T follicular helper cell (primary cell): ENCODE data around the gene PHYHD1.

Experiments used
- DNase-seq: peaks from one replicate; pipeline ENCODE4 v3.0.0-alpha.2; 2020; ENCODE audit warnings: low read depth
- total RNA-seq, 2 experiments: gene quantifications; one replicate each; lab custom pipeline; 2026; lab: John Stamatoyannopoulos, UW

The PHYHD1 gene
- 0.22 to 0.66 reads per million in 2 experiments for total RNA-seq

DNA sequence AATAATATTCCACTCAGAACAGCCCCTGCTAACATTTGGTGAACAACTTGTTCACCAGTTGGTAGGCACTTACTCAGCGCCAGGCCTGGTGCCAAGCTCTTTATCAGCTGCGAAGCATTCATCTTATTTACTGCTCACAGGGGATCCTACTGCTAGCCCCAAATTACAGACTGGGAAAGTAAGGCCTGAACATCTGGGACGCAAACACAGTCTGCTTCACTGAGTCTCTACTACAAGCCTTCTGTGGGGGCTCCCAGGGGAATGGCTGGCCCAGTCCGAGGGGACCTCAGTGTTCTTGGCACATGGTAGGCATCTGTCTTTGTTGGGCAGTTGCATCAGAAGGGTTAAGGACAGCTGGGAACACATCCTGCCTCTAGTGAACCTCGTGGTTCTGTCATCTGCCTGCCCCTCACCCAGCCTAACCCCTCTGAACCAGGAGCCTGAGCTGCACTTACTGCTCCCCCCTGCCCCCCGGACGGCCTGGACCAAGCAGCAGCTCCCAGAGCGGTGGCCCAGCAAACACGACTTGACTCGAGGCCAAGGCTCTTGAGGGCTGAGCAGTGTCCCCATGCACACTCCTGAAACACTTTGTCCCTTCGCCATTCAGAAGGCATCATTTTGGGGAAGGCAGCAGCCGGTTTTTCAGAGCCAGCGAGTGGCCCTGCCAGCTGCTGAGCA lies at the start of gene PHYHD1:
Gene PHYHD1 (plus strand): TSS at position 602 of the 678 bp plus-strand sequence. CDS start 1,342 bp downstream, outside the sequence.
- no peak for DNase-seq

DNA sequence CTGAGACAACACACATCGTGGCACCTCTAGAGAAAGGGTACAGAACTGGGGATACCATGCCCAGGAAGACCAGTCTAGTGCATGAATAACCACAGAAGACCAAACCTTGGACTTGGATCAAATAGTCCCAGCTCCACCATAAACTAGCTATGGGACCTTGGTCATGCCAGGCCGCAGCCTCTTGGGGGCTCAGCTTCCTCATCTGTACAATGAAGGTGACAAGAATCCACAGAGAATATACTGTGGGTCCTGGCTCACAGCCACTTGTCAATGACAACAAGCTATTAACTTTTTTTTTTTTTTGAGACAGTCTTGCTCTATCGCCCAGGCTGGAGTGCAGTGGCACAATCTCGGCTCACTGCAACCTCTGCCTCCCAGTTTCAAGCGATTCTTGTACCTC lies 42.9 kb upstream of the PHYHD1 start:
- DNase-seq: no peak

DNA sequence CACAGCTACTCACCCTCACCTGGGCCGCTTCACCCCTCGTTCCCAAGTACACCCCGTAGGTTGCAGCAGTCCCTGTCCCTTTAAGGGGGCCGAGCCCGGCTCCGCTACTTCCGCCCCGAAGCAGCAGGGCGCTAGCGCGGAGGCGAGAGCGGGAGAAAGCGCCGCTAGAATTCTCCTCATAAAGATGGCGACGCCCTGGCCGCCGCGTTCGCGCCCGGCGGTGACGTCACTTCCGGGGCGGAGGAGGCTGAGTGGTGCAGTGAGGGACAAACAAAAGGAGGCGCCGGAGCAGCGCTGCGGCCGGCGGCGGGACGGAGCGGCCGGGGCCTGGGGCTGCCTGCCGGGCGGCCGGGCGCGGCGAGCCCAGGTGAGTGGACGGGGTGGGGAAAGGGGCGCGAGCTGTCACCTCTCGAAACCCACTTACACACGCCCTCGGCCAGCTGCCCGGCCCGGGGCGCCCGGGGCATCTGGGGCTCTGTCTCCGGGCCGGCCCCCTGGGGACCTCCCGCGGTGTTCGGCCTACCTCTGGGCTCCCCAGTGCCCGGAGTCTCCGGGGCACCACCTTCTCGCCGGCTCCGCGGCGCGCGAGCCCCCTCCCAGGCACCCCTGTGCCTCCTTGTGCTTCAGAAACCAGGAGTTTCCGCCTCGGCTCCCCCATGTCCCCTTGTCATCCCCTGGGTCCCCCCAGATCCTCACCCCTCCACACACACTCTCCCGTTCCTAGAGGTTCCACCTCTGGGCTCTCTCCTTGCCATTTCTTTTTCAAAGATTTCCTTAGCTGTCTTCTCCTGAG lies 38.7 kb upstream of the PHYHD1 start, which contains the start of the genes KYAT1 and LRRC8A:
Gene KYAT1 (minus strand): TSS at position 67 of the 793 bp plus-strand sequence. CDS start 36,545 bp downstream, outside the sequence.
Gene LRRC8A (plus strand): TSS at position 250 of the 793 bp plus-strand sequence. CDS start 25,032 bp downstream, outside the sequence.
- peak; percentile 97 for DNase-seq

DNA sequence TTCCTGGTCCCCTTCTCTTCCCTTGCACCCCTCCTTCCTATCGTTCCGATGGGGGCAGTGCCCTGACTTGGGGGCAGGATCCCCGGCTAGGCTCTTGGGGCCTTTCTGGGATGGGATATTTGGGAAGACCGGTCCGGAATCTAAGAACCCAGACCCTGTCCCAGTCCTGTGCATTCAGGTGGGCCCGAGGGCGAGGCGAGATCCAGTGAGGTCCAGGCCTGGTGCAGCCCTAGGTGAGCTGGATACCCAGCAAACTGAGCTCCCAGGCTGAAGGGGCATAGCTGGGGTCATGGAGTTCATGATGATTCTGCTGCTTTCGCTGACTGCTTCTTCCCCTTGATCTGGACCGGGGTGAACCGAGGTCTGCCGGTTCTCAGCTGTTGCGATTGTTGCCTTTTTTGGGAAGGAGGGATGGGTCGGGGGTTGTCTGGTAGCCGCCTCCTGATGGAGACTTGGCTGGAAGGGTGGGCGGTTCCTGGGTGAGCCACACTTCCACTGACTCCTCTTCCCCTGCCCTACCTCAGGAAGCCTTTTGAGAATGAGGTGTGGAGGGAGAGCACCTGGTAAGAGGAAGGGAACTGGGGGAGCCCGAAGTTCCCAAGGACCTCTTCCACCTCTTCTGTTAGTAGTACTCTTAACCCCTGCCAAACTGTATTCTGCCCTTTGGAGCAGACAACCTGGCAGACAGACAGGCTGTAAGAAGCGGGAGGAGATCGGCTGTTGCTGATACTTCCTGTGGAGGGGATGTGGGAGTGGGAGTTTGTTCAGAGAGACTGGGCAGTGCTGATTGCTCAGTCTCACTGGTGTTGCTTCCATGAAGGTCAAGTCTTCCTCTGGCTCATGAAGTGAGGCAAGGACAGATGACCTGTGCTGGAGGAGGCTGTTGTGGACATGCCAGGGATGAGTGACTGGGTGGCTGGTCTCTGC lies 37.8 kb upstream of the PHYHD1 start:
- DNase-seq: no peak

DNA sequence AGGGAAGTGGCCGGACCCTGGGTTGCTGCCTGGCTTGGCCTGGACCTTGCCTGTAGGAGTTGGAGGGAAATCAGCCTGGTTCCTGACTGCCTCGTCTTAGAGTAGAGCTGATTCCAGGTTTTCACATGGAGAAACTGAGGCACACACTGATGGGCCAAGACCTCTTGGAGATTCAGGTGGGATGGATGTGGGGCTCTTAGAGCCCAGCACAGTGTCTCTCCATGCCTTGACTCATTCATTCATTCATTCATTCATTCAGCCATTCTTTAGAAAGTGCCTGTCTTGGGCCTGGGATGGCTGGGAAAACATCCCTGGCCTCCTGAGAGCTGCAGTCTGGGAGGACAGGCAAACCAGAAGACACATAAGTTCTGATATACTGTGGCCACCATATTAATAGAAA lies 36.6 kb upstream of the PHYHD1 start:
- no peak for DNase-seq

DNA sequence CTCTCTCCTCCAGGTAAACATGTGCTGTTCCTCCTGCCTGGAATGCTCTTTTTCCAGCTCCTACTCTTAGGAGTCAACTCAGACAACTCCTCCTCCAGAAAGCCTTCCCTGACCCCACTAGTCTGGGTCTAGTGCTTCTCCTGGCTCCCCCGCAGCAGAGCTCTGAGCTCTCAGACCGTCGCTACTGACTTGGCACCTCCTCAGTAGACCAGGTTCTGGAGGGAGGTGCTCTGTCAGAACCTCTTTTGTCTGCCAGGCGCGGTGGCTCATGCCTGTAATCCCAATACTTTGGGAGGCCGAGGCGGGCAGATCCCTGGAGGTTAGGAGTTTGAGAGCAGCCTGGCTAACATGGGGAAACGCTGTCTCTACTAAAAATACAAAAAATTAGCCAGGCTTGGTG lies 35.4 kb upstream of the PHYHD1 start:
- DNase-seq: no peak

DNA sequence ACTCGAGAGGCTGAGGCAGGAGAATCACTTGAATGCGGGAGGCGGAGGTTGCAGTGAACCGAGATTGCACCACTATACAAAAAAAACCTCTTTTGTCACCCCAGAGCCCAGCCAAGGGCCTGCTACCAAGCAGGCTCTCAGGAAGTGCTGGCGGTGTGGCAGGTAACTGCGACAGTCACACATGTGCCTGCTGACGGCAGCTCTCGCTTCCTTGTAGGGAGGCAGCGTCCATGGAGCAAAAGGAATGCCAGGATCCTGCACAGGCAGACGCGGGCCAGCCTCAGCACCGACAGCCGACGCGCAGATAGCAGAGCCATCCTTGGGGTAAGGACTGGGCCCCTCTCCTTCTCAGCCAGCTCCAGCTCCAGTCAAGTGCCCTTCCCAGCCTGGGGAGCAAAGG lies 35.0 kb upstream of the PHYHD1 start:
- no peak for DNase-seq

DNA sequence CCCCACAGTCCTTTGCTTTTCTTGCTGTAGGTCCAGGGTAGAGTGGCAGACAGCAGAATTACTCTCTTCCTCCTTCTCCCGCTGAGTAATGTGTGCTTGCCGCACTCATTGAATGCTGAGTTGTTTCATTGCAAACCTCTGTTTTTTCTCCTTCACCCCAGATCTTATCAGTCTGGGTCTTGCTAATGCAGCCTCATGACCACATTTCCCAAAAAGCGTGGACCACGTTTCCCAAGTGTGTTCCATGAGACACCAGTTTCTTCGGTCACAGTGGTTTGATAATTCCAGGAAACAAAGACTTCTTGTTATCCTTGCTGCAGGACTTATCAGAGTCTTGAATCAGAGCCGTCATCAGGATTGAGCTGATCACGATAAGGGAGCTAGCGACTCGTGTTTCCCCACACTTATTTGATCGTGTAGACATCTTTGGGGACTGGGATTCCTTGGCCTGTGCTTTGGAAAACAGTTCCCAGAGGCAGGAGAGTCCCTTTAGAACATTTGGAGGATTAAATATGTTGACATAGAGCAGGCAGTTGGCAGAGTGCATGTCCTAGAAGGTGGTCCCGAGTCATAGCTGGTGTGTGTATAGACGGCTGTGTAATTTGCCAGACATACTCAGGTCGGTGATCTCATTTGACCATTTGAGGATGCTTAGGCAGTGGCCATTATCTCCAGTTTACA lies 34.4 kb upstream of the PHYHD1 start:
- DNase-seq: no peak

DNA sequence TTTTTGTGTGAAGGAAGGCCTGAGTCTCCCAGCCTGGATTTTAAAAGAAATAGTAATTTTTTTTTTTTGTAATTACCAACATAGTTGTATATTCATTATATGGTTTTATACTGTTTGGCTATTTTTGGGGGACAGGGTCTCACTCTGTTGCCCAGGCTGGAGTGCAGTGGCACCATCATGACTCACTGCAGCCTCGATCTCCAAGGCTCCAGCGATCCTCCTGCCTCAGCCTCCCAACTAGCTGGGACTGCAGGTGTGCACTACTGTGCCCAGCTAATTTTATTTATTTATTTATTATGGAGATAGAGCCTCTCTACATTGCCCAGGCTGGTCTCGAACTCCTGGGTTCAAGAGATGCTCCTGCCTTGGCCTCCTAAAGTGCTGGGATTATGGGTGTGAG lies 33.7 kb upstream of the PHYHD1 start:
- no peak for DNase-seq

DNA sequence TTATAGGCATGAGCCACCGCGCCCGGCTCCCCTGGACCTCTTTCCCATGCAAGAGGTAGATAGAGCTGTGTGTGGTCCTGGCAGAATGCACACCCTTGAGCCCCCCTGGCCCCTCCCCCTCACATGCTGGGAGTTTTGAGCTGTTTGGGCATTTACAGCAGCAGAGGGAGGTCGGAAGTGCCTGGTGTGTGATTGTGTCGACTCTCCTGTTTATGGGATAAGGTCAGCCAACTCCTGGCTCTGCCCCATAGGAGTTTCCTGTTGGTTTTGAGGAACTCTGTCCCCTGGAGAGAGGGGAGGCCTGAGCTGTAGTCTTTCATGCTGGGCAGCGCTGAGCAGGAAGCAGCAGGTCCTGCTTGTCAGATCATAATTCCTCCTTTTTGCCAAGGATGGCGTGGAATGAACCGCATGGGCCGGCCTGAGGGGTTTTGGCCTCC lies 32.9 kb upstream of the PHYHD1 start:
- DNase-seq: no peak

DNA sequence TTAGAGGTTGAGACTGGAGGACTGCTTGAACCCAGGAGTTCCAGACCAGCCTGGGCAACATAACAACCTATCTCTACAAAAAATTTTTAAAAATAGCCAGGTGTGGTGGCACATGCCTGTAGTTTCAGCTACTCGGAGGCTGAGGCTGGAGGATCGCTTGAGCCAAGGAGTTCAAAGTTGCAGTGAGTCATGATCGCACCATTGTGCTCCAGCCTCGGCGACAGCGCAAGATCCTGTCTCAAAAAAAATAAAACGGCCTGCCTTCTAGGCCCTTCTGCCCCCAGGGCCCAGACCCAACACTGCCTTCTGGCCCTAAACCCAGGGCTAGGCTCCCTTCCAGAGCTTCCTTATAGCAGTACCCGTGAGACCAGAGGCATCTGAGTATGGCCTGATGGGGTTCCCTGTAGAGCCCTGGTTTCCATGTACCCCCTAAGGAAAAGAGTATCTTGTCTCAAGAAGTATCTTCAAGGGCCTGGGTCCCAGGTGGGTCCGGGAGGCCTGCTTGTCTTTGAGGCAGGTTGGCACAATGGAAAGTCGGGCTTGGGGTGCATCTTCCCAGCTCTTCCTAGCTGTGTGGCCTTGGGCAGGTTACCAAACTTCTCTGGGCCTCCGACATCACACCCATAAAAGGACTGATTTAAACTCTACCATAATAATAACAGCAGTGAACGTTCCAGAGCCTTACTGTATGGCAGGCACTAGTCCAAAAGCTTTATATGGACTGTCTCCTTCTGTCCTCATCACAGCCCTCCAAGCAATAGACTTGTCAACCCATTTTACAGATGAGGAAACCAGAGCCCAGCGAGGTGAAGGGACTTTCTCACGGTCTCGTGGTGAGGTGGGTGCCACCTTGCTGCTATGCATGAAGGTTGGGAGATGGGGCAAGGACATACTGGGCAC lies 29.2 kb upstream of the PHYHD1 start:
- DNase-seq: no peak

DNA sequence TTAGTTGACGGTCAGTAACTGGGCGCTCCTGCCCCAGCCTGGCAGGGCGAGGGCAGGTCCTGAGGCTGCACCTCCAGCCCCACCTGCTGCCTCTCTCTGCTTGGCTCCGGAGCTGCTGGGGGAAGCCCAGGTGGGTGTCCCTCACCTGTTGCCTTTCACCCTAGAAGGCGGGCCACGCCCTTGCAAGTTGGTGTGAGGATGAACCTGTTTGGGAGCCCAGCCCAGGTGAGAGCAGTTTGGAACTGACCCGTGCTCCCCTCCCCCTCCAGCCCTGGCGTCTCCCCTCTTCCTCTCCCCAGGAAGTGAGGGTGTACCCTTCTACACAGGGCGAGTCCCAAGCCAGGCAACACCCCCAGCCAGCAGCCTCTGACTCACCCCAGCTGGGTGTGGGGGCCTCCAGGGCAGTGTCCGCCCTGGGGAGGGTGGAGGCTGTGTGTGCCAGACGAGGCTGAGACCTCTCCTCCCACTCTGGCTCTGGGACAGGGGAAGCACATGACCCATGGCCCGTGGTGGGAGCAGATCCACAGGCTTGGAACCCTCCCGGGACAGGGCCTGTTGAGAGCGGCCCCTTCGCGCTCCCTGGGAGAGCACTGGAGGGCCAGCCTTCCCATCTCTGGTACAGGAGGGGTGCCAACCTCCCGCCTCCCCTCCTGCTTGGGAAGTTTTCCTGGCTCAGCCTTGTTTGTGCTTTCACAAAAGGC lies 28.4 kb upstream of the PHYHD1 start:
- DNase-seq: no peak

DNA sequence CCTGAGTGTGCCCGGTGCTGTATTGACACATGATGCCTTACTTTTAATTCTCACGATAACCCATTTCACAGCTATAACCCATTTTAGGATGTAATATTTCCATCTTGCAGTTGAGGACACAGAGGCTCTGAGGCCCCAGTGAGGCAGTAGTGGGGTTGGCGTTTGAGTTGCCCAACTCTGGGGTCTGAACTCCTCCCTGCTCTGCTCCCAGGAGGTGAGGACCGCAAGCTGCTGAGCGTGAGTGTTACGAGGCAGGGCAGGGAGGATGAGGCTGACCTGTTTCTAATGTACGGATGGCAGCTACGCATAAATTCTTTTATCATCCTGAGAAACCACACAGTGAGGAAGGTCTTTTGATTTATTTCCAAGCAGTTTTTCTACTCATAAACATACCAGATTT lies 27.4 kb upstream of the PHYHD1 start:
- no peak for DNase-seq

DNA sequence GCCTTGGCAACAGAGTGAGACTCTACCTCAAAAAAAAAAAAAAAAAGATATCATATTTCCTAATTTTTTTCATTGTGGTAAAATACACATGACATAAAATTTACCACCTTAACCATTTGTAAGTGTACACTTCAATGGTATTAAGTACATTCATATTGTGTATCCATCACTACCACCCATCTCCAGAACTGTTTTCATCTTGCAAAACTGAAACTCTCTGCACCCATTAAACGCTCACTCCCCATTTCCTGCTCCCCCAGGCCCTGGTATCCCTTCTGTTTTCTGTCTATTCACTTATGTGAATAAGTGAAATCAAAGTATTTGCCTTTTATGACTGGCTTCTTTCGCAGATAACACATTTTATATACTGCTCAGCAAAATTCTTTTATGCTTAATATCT lies 26.0 kb upstream of the PHYHD1 start:
- DNase-seq: no peak

DNA sequence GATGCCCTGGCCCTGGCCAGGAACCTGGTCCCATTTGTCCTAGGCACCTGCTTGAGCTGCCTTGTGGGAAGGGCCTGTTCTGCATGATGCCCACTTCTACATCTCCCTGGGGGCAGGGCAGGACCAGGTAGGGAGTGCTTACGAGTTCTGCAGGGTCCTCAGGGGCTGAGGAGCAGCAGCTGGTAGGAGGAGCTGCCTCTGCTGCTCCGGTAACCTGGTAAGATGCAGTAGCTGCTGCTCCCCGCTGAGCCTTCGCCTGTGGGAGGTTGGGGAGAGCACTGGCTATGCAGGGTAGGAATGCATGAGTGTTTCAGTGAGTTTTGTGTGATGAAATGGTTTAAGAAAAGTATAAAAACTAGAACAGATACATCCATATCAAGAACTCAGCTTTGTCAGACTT lies 25.2 kb upstream of the PHYHD1 start:
- DNase-seq: no peak

DNA sequence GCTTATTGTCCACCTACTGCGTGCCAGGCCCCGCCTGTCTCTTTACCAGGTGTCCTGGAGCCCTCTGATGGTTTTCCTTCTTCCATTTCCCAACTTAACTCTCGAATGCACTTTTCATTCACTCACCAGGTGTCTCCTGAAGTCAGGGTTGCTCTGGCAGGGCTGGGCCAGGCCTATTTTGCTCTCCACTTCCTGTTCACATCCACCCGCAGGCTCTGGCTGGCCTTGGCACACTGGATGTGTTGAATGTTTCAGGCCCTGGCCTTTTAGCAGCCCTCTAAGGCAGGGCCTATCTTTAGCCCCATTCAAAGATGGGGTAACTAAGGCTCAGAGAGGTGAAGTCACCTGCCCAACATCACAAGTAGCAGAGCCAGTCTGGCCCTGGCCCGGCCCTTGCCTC lies 22.4 kb upstream of the PHYHD1 start:
- no peak for DNase-seq

DNA sequence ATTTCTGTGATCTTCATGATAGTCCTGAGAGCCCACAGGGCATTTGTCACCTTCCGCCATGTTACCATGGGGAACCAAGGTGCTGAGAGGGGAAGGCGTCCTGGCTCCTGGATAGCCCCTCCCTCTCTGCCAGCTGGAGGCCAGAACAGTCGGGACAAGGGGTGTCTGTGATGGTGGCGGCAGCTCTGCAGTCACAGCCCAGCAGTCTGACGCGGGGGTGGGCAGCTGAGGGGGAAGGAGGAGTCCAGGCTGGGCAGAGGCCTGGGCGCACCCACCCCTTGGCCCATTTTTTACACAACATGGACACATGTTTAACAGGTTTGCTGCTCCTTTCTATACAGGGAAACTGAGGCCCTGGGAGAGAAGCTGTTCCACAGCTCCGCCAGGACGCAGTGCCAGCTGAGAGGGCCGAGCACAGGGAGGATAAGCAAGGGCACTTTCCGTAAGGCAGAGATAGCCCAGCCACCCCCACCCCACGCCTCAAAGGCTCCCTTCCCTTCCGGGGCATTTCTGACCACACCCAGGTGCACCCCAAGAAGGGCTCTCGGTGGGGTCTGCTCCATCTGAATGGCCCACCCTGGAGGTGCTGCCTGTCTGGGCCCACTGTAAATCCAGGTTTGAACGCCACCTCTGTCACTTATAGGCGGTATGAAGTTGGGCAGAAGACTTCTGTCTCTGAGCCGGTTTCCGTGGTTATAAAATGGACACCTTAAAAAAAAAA lies 21.8 kb upstream of the PHYHD1 start:
- no peak for DNase-seq

DNA sequence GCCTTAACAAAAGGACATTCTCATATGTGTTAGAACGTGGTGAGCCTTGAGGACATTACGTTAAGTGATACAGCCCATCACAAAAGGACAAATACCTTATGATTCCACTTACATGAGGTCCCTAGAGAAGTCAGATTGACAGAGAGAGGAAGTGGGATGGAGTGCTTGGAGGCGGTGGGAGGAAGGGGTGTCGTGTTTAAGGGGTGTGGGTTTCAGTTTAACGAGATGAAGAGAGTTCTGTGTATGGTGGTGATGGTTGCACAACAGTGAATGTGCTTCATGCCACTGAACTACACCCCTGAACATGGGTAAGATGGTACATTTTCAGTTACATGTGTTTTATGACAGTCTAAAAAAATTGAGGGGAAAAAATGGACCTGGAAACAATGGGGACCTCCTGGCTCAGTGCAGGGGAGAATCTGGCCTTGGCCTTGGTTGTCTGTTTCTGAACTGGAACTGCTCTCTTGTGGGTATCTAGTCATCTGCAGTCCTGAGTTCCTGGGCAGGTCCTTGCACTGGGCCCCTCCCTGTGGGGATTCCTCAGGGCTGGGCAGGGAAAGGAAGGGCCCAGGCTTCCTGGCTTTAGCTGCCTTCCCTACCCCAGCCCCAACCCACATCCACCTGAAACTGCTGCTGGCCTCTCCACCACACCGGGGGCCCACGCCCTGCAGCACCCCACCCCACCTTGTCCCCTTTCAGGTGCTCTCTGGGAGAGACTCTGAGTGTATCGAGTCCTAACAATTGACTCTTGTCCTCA lies 21.0 kb upstream of the PHYHD1 start:
- no peak for DNase-seq
